Kidney (tissue), 14 donors: Measurements from ENCODE around the gene GPR87. TPM values are rescaled to one million over a fixed set of nuclear protein-coding genes. Genes with fewer than 3 reads are reported as not detected.

Source experiments
- DNase-seq, 5 donors: peaks; one replicate each; pipeline ENCODE4 v3.0.0-alpha.2; 2013 to 2020
- FAIRE-seq: peaks from 2 replicates; lab custom pipeline; 2012; peaks lifted over from hg19 to GRCh38; lab: Jason Lieb, UNC
- H3K27ac ChIP-seq, 2 donors: one replicate each; pipeline ENCODE4 v1.7.0; 2013; ENCODE audit warnings: low read depth in 2 of 2, low read length in 2 of 2, inconsistent platforms in 1 of 2
- H3K27me3 ChIP-seq: one replicate; pipeline ENCODE4 v1.7.1; 2013; ENCODE audit warnings: low read length, inconsistent platforms; ENCODE audit not compliant: control insufficient read depth, insufficient read depth
- H3K36me3 ChIP-seq, 3 donors: one replicate each; pipeline versions ENCODE4 v1.7.0 to v1.7.1; 2013; ENCODE audit warnings: low read length in 3 of 3, control low read depth in 1 of 3, inconsistent platforms in 1 of 3; ENCODE audit not compliant: insufficient read depth in 3 of 3, control insufficient read depth in 2 of 3
- H3K4me1 ChIP-seq, 3 donors: one replicate each; pipeline versions ENCODE4 v1.7.0 to v1.7.1; 2013; ENCODE audit warnings: low read length in 3 of 3, inconsistent platforms in 1 of 3, low read depth in 1 of 3; ENCODE audit not compliant: control insufficient read depth in 2 of 3, insufficient read depth in 2 of 3
- H3K4me3 ChIP-seq, 3 donors: one replicate each; pipeline versions ENCODE4 v1.7.0 to v1.8.1; 2013; ENCODE audit warnings: low read length in 3 of 3, control low read depth in 1 of 3, inconsistent platforms in 1 of 3
- H3K9ac ChIP-seq, 3 donors: one replicate each; pipeline versions ENCODE4 v1.7.0 to v1.7.1; 2013; ENCODE audit warnings: low read length in 3 of 3, control low read depth in 1 of 3, inconsistent platforms in 1 of 3
- H3K9me3 ChIP-seq, 3 donors: one replicate each; pipeline versions ENCODE4 v1.7.0 to v1.7.1; 2013; ENCODE audit warnings: low read length in 3 of 3, control low read depth in 1 of 3, inconsistent platforms in 1 of 3; ENCODE audit not compliant: control insufficient read depth in 2 of 3, insufficient read depth in 1 of 3
- CTCF ChIP-seq: IDR thresholded peaks from 3 replicates; pipeline ENCODE4 v1.5.1; 2012; ENCODE audit warnings: mild to moderate bottlenecking, moderate library complexity, borderline replicate concordance; ENCODE audit not compliant: insufficient read depth; ENCODE audit errors: extremely low read depth
- intact Hi-C: fragments of 100-400 bp; cut with DNase I; formaldehyde crosslinking; loops from one replicate; pipeline ENCODE4 v1.11.1; 2022
- polyA plus RNA-seq: library from polyadenylated mRNA; stranded (reverse); fragments of 350-450 nt; fragmentation: Illumina TruSeq; extraction: RNeasy Lipid Tissue Mini Kit (QIAGEN cat#74804); gene quantifications from one replicate; pipeline ENCODE4 v1.2.3, GENCODE V29; 2014; ENCODE audit warnings: low read depth, low replicate concordance; ENCODE audit not compliant: insufficient read depth
- total RNA-seq: library from RNA; stranded (reverse); fragmentation: NEBNext Ultra II Directional; extraction: Animal tissue kit (Norgen Biotek cat#: 25700); gene quantifications from one replicate; pipeline ENCODE4 v1.2.1, GENCODE V29; 2021
- donor health status: control.
- donor health status: control.
- donor health status: control.
- donor health status: control.
- donor health status: control.
- donor health status: DM: yes; HTN: yes; CAD: no.
- donor health status: Normal renal cell carcinoma (clear cell type).

Gene GPR87
- total and polyA plus RNA-seq, 2 donors from 2014 or later: 0.72 TPM; not detected in 1

- Histone ChIP-seq H3K27me3 (no peaks in the 10 kb centered on the region), H3K36me3 (no peaks in the 10 kb centered on the region), H3K9ac (no peak overlapping the region), H3K4me1 (no peaks in the 10 kb centered on the region), H3K9me3 (no peaks in the 10 kb centered on the region), H3K27ac (no peak overlapping the region), H3K4me3 (no peak overlapping the region)
- no peak for FAIRE-seq
- DNase-seq: no peak
- TF ChIP-seq CTCF: no peak
- intact Hi-C loops: no loop called here
Observed at GRCh38 chr3:151356794-151357462, 40.3 kb upstream of the GPR87 start.

- FAIRE-seq: no peak
Observed at GRCh38 chr3:151351648-151352047, 35.0 kb upstream of the GPR87 start.

GRCh38 chr3:151351219-151351618, 34.6 kb upstream of the GPR87 start:
- Histone ChIP-seq H3K36me3 (no peaks in the 10 kb centered on the region), H3K9me3 (no peaks in the 10 kb centered on the region), H3K9ac (no peak overlapping the region), H3K4me3 (no peak overlapping the region), H3K4me1 (no peaks in the 10 kb centered on the region), H3K27me3 (no peaks in the 10 kb centered on the region), H3K27ac (no peak overlapping the region)
- intact Hi-C loops: no loop called here
- TF ChIP-seq CTCF: no peak
- FAIRE-seq (no peak), DNase-seq (no peak)

More at GRCh38 chr3:151351648-151352047, 35.0 kb upstream of the GPR87 start:
- no peak for DNase-seq
- intact Hi-C loops: no loop called here
- H3K4me3 ChIP-seq: no peak overlapping the region
- H3K4me1 ChIP-seq: no peaks in the 10 kb centered on the region
- no peaks in the 10 kb centered on the region for H3K9me3 ChIP-seq
- TF ChIP-seq CTCF: no peak
- no peaks in the 10 kb centered on the region for H3K27me3 ChIP-seq
- H3K27ac ChIP-seq: no peak overlapping the region
- H3K36me3 ChIP-seq: no peaks in the 10 kb centered on the region
- no peak overlapping the region for H3K9ac ChIP-seq
